HCT116 (cell line): ENCODE measurements around the gene DOCK4. TPM values are rescaled to one million over a fixed set of nuclear protein-coding genes. Genes with fewer than 3 reads are reported as not detected.

ENCODE experiments used
- ATAC-seq: fragments of 200-7000 bp; cut with Tn5 transposase; 2 replicates; pipeline ENCODE4 v1.9.1; 2020; ENCODE audit warnings: mild to moderate bottlenecking, moderate library complexity
- BruUV-seq: library from RNA; stranded (reverse); fragments of 400-500 nt; replicated peaks from 2 replicates; lab custom pipeline; 2021; lab: Mats Ljungman, UMichigan
- CTCF ChIA-PET: fragments of 300-600 bp; sonication (Branson Sonifier 250); formaldehyde crosslinking; loops from one replicate; lab custom pipeline; 2021; ENCODE audit warnings: antibody characterized with exemption; lab: Charles Lee
- POLR2A ChIA-PET: fragments of 300-600, 350-600 bp; sonication (Branson Sonifier 250); formaldehyde crosslinking; loops from one replicate; lab custom pipeline; 2021; ENCODE audit warnings: antibody characterized with exemption; lab: Charles Lee
- RAD21 ChIA-PET, 2 experiments: fragments of 300-600 bp; sonication (Branson Sonifier 250); formaldehyde crosslinking; loops; one replicate each; lab custom pipeline; 2023; ENCODE audit warnings: low total read pairs in 2 of 2; ENCODE audit not compliant: uncharacterized antibody in 2 of 2, unreplicated experiment in 2 of 2, low non-redundant PET in 1 of 2; lab: Charles Lee
- DNase-seq: peaks from one replicate; pipeline ENCODE4 v3.0.0-alpha.2; 2010; ENCODE audit warnings: low read depth, low spot score
- H2AFZ ChIP-seq: fragments of 200-600 bp; shearing (Covaris generic), sonication (generic); 2 replicates; pipeline ENCODE4 v1.6.1; 2017; ENCODE audit warnings: low read depth, mixed run types, mixed read lengths, antibody characterized with exemption, low read length; ENCODE audit not compliant: poor library complexity, severe bottlenecking
- H3K27ac ChIP-seq: 2 replicates; pipeline ENCODE4 v1.5.1; 2012; ENCODE audit warnings: low read depth, low read length
- H3K27me3 ChIP-seq: fragments of 200-600 bp; sonication (generic); 2 replicates; pipeline ENCODE4 v1.6.1; 2016; ENCODE audit warnings: mixed run types, low read length, mixed read lengths; ENCODE audit not compliant: insufficient read depth
- H3K36me3 ChIP-seq, 2 experiments: fragments of 200-500 bp in 1 of 2; fragments of 200-600 bp in 1 of 2; sonication (Bioruptor generic) in 1 of 2; sonication (generic) in 1 of 2; 2 replicates each; pipeline versions ENCODE4 v1.5.1 to v1.6.1; 2014 to 2016; ENCODE audit warnings: low read length in 2 of 2, inconsistent platforms in 1 of 2, mixed read lengths in 1 of 2, mixed run types in 1 of 2; ENCODE audit not compliant: insufficient read depth in 2 of 2, control insufficient read depth in 1 of 2
- H3K4me1 ChIP-seq, 2 experiments: fragments of 200-600 bp in 1 of 2; sonication (generic) in 1 of 2; 2 replicates each; pipeline versions ENCODE4 v1.5.1 to v1.6.1; 2012 to 2017; ENCODE audit warnings: low read length in 2 of 2, inconsistent platforms in 1 of 2, mild to moderate bottlenecking in 1 of 2, mixed read lengths in 1 of 2, mixed run types in 1 of 2, moderate library complexity in 1 of 2; ENCODE audit not compliant: insufficient read depth in 2 of 2, control insufficient read depth in 1 of 2
- H3K4me2 ChIP-seq: fragments of 200-600 bp; sonication (generic); 2 replicates; pipeline ENCODE4 v1.6.1; 2017; ENCODE audit warnings: mixed run types, low read length, mixed read lengths
- H3K4me3 ChIP-seq, 2 experiments: fragments of 200-600 bp in 1 of 2; sonication (generic) in 1 of 2; replicated peaks in 1 of 2; 2 replicates each; pipeline ENCODE4 v1.5.1; 2011 to 2016; ENCODE audit warnings: low read length in 2 of 2, control low read depth in 1 of 2, low read depth in 1 of 2, mild to moderate bottlenecking in 1 of 2, mixed read lengths in 1 of 2, mixed run types in 1 of 2
- H3K79me2 ChIP-seq: fragments of 200-600 bp; sonication (generic); 2 replicates; pipeline ENCODE4 v1.6.1; 2017; ENCODE audit warnings: mild to moderate bottlenecking, mixed run types, low read length, moderate library complexity, mixed read lengths; ENCODE audit not compliant: insufficient read depth
- H3K9ac ChIP-seq: fragments of 200-600 bp; sonication (generic); 2 replicates; pipeline ENCODE4 v1.6.1; 2016; ENCODE audit warnings: low read length, mixed read lengths
- H3K9me2 ChIP-seq: fragments of 200-600 bp; sonication (generic), shearing (Covaris generic); 2 replicates; pipeline ENCODE4 v1.6.1; 2017; ENCODE audit warnings: mixed run types, mild to moderate bottlenecking, moderate library complexity; ENCODE audit not compliant: insufficient read depth
- H3K9me3 ChIP-seq, 2 experiments: fragments of 200-500 bp in 1 of 2; fragments of 200-600 bp in 1 of 2; sonication (Bioruptor generic) in 1 of 2; sonication (generic) in 1 of 2; 2 replicates each; pipeline ENCODE4 v1.6.1; 2014 to 2017; ENCODE audit warnings: low read length in 2 of 2, mixed read lengths in 2 of 2, inconsistent platforms in 1 of 2, low read depth in 1 of 2, mild to moderate bottlenecking in 1 of 2, mixed run types in 1 of 2, moderate library complexity in 1 of 2; ENCODE audit not compliant: control insufficient read depth in 1 of 2, insufficient read depth in 1 of 2
- H4K20me1 ChIP-seq: fragments of 200-600 bp; sonication (generic), shearing (Covaris generic); 2 replicates; pipeline ENCODE4 v1.6.1; 2017; ENCODE audit warnings: mixed run types, mild to moderate bottlenecking, moderate library complexity; ENCODE audit not compliant: insufficient read depth
- CBX3 ChIP-seq: IDR thresholded peaks from 2 replicates; pipeline ENCODE4 v1.6.1; 2012; ENCODE audit warnings: low read depth
- EGR1 ChIP-seq: IDR thresholded peaks from 2 replicates; pipeline ENCODE4 v1.6.1; 2012; ENCODE audit warnings: low read depth
- ELF1 ChIP-seq: IDR thresholded peaks from 2 replicates; pipeline ENCODE4 v1.6.1; 2012; ENCODE audit warnings: low read depth, borderline replicate concordance
- EZH2phosphoT487 ChIP-seq: fragments of 200-600 bp; IDR thresholded peaks from 2 replicates; pipeline ENCODE4 v1.6.1; 2018; ENCODE audit warnings: antibody characterized with exemption, borderline replicate concordance
- FOSL1 ChIP-seq: IDR thresholded peaks from 2 replicates; pipeline ENCODE4 v1.6.1; 2012; ENCODE audit warnings: low read depth
- JUND ChIP-seq: IDR thresholded peaks from 2 replicates; pipeline ENCODE4 v1.6.1; 2012
- RAD21 ChIP-seq: IDR thresholded peaks from 2 replicates; pipeline ENCODE4 v1.6.1; 2012; ENCODE audit warnings: low read depth, mild to moderate bottlenecking
- SP1 ChIP-seq: IDR thresholded peaks from 2 replicates; pipeline ENCODE4 v1.6.1; 2012; ENCODE audit warnings: low read depth
- SRF ChIP-seq: IDR thresholded peaks from 2 replicates; pipeline ENCODE4 v1.6.1; 2012; ENCODE audit warnings: low read depth
- intact Hi-C: fragments of 100-400 bp; cut with micrococcal nuclease; formaldehyde crosslinking; loops from 2 replicates; pipeline ENCODE4 v1.10.0; 2022
- total RNA-seq: library from RNA; stranded (reverse); gene quantifications from one replicate; pipeline ENCODE4 v1.2.1, GENCODE V29; 2021; ENCODE audit not compliant: unreplicated experiment
- TF ChIP-seq, protein P1 (sequence below): IDR thresholded peaks from 2 replicates; pipeline ENCODE4 v1.6.1; 2012; ENCODE audit warnings: low read depth
- TF ChIP-seq, protein P2 (sequence below): IDR thresholded peaks from 2 replicates; pipeline ENCODE4 v1.6.1; 2012
- TF ChIP-seq, protein P3 (sequence below): IDR thresholded peaks from 2 replicates; pipeline ENCODE4 v1.6.1; 2011; ENCODE audit warnings: mild to moderate bottlenecking, low read length, moderate library complexity; ENCODE audit not compliant: insufficient replicate concordance; ENCODE audit errors: extremely low read depth

The DOCK4 gene
- total RNA-seq, 1 experiment from 2014 or later = 2.2 TPM

- peaks cover 0 to 6% of the 10 kb centered on the region in 2 experiments; a peak in 2 of 4 replicates for H3K4me1 ChIP-seq
Observed at GRCh38 chr7:112081778-112082177, 124.4 kb downstream of the DOCK4 start.

More at GRCh38 chr7:112081778-112082177, 124.4 kb downstream of the DOCK4 start:
- CTCF ChIA-PET = no interaction called here
- BruUV-seq = no TSS peak
- POLR2A ChIA-PET = no interaction called here
- Histone ChIP-seq H3K4me3 (no peak overlapping the region), H3K9me3 (no peaks in the 10 kb centered on the region), H3K9ac (no peak overlapping the region), H4K20me1 (no peaks in the 10 kb centered on the region), H2AFZ (no peak overlapping the region), H3K27ac (no peak overlapping the region), H3K27me3 (no peaks in the 10 kb centered on the region), H3K79me2 (no peaks in the 10 kb centered on the region), H3K9me2 (no peaks in the 10 kb centered on the region), H3K36me3 (no peaks in the 10 kb centered on the region), H3K4me2 (no peak overlapping the region)
- TF ChIP-seq RAD21 (no peak), ELF1 (no peak), SRF (no peak), EGR1 (no peak), EZH2phosphoT487 (no peak), CBX3 (no peak), SP1 (no peak), FOSL1 (no peak), JUND (no peak)
- TF ChIP-seq, protein P1, sequence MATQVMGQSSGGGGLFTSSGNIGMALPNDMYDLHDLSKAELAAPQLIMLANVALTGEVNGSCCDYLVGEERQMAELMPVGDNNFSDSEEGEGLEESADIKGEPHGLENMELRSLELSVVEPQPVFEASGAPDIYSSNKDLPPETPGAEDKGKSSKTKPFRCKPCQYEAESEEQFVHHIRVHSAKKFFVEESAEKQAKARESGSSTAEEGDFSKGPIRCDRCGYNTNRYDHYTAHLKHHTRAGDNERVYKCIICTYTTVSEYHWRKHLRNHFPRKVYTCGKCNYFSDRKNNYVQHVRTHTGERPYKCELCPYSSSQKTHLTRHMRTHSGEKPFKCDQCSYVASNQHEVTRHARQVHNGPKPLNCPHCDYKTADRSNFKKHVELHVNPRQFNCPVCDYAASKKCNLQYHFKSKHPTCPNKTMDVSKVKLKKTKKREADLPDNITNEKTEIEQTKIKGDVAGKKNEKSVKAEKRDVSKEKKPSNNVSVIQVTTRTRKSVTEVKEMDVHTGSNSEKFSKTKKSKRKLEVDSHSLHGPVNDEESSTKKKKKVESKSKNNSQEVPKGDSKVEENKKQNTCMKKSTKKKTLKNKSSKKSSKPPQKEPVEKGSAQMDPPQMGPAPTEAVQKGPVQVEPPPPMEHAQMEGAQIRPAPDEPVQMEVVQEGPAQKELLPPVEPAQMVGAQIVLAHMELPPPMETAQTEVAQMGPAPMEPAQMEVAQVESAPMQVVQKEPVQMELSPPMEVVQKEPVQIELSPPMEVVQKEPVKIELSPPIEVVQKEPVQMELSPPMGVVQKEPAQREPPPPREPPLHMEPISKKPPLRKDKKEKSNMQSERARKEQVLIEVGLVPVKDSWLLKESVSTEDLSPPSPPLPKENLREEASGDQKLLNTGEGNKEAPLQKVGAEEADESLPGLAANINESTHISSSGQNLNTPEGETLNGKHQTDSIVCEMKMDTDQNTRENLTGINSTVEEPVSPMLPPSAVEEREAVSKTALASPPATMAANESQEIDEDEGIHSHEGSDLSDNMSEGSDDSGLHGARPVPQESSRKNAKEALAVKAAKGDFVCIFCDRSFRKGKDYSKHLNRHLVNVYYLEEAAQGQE = no peak
- TF ChIP-seq, protein P2, sequence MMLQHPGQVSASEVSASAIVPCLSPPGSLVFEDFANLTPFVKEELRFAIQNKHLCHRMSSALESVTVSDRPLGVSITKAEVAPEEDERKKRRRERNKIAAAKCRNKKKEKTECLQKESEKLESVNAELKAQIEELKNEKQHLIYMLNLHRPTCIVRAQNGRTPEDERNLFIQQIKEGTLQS = no peak
- TF ChIP-seq, protein P3, sequence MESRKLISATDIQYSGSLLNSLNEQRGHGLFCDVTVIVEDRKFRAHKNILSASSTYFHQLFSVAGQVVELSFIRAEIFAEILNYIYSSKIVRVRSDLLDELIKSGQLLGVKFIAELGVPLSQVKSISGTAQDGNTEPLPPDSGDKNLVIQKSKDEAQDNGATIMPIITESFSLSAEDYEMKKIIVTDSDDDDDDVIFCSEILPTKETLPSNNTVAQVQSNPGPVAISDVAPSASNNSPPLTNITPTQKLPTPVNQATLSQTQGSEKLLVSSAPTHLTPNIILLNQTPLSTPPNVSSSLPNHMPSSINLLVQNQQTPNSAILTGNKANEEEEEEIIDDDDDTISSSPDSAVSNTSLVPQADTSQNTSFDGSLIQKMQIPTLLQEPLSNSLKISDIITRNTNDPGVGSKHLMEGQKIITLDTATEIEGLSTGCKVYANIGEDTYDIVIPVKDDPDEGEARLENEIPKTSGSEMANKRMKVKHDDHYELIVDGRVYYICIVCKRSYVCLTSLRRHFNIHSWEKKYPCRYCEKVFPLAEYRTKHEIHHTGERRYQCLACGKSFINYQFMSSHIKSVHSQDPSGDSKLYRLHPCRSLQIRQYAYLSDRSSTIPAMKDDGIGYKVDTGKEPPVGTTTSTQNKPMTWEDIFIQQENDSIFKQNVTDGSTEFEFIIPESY = no peak
- DNase-seq (no peak), ATAC-seq (no peak)
- intact Hi-C loops = loop anchor here (5.0 kb wide), 1 partner anchor 331 kb away; no protein-coding TSS in a partner anchor
- RAD21 ChIA-PET = no interaction called here
